ENCODE data around the gene PDCL2. TPM values are rescaled to one million over a fixed set of nuclear protein-coding genes. Genes with fewer than 3 reads are reported as not detected.

The PDCL2 gene
- total and polyA plus RNA-seq, 2 of the 13 experiments (the other 11 are each of a cell fraction or from before 2014, with no cell fraction given): not detected

DNA sequence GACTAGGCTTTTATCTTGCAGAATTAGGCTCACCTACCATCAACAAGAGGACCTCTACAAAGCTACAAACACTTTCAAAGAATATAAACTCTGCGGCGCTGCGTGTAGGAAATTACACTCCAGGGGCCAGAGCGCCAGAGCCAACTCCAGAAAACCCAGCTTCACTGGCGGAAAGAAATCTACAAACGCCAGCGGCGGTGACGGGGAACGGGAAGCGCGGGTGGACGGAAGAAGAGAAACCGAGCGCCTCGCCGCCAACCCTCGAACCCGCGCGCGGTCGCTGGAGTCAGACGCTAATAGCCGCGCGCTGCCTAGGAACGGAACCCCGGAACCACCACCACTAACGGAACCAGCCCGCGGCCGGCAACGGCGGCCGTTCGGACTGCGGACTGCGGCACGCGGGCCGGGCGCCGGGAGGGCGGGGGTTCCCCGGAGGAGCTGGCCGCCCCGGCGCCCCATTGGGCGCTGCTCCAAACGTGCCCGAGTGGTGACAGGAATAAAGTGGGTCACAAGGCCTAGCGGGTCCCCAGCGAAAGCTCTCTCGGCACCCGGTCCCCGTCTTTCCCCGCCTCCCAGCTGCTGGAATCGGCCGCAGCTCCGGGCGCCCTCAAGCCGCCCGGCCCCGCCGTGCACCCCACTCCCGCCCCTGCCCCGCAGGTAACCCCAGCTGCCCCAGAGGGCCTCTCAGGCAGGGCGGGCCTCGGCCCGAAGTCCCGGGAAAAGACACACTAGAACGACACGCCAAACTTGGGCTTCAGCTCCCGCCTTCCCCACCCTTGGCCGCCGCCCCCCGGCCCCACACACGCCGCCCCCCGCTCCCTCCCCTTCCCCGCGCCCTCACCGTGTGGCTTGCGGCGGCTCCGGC, 46.2 kb downstream of the PDCL2 start (continued):
- peak; percentile 25; the same call in 1 of the 2 replicates for TF ChIP-seq FOXJ3 (CRISPR knock-in tag; IDR thresholded peaks at IDR 0.05; ENCODE audit: borderline replicate concordance)
- TF ChIP-seq, protein P1, sequence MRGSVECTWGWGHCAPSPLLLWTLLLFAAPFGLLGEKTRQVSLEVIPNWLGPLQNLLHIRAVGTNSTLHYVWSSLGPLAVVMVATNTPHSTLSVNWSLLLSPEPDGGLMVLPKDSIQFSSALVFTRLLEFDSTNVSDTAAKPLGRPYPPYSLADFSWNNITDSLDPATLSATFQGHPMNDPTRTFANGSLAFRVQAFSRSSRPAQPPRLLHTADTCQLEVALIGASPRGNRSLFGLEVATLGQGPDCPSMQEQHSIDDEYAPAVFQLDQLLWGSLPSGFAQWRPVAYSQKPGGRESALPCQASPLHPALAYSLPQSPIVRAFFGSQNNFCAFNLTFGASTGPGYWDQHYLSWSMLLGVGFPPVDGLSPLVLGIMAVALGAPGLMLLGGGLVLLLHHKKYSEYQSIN (CRISPR knock-in tag; IDR thresholded peaks at IDR 0.05; ENCODE audit: borderline replicate concordance): no peak
- no peak for TF ChIP-seq ZNF296 (CRISPR knock-in tag; conservative IDR thresholded peaks at IDR 0.05)
- TF ChIP-seq SRY (CRISPR knock-in tag; IDR thresholded peaks at IDR 0.05): peak; percentile 47; the same call in 1 of the 2 replicates
- no peak for TF ChIP-seq CBX1 (IDR thresholded peaks at IDR 0.05; ENCODE audit: low read depth)
- TF ChIP-seq, protein P2, sequence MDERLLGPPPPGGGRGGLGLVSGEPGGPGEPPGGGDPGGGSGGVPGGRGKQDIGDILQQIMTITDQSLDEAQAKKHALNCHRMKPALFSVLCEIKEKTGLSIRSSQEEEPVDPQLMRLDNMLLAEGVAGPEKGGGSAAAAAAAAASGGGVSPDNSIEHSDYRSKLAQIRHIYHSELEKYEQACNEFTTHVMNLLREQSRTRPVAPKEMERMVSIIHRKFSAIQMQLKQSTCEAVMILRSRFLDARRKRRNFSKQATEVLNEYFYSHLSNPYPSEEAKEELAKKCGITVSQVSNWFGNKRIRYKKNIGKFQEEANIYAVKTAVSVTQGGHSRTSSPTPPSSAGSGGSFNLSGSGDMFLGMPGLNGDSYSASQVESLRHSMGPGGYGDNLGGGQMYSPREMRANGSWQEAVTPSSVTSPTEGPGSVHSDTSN (CRISPR knock-in tag; IDR thresholded peaks at IDR 0.05): no peak
- TF ChIP-seq ZNF547 (CRISPR knock-in tag; IDR thresholded peaks at IDR 0.05): peak; percentile 44; the same call in 1 of the 2 replicates
- peak; percentile 79 for TF ChIP-seq RBFOX2 (IDR thresholded peaks at IDR 0.05; ENCODE audit: low read depth, low read length)
- no peak for TF ChIP-seq ZNF570 (CRISPR knock-in tag; IDR thresholded peaks at IDR 0.05; ENCODE audit: borderline replicate concordance)
- no peak for TF ChIP-seq THRA (CRISPR knock-in tag; IDR thresholded peaks at IDR 0.05; ENCODE audit: borderline replicate concordance)
- peak; percentile 65; the same call in 1 of the 2 replicates for TF ChIP-seq PAX8 (CRISPR knock-in tag; IDR thresholded peaks at IDR 0.05; ENCODE audit: borderline replicate concordance)
- peak; percentile 74 for TF ChIP-seq XRCC5 (optimal IDR thresholded peaks at IDR 0.05; ENCODE audit: low read length)
- no peak for TF ChIP-seq ZBTB21 (CRISPR knock-in tag; IDR thresholded peaks at IDR 0.05)
- TF ChIP-seq ZSCAN31 (CRISPR knock-in tag; IDR thresholded peaks at IDR 0.05; ENCODE audit: low read depth): peak; percentile 71; the same call in 1 of the 2 replicates
- peak; percentile 67; the same call in 1 of the 2 replicates for TF ChIP-seq ZNF225 (CRISPR knock-in tag; IDR thresholded peaks at IDR 0.05)
- TF ChIP-seq, protein P3, sequence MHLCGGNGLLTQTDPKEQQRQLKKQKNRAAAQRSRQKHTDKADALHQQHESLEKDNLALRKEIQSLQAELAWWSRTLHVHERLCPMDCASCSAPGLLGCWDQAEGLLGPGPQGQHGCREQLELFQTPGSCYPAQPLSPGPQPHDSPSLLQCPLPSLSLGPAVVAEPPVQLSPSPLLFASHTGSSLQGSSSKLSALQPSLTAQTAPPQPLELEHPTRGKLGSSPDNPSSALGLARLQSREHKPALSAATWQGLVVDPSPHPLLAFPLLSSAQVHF (CRISPR knock-in tag; IDR thresholded peaks at IDR 0.05): no peak
- TF ChIP-seq ZNF761 (CRISPR knock-in tag; conservative IDR thresholded peaks at IDR 0.05): 0 out of 2 replicates have a peak, but pooled peaks have one; percentile 79
- no peak for TF ChIP-seq NFIC (IDR thresholded peaks at IDR 0.05; ENCODE audit: low read length)
- 0 out of 2 replicates have a peak, but pooled peaks have one; percentile 51 for TF ChIP-seq ZNF431 (CRISPR knock-in tag; IDR thresholded peaks at IDR 0.05; ENCODE audit: borderline replicate concordance, low read depth)
- no peak for TF ChIP-seq ZNF496 (CRISPR knock-in tag; IDR thresholded peaks at IDR 0.05; ENCODE audit: insufficient replicate concordance)
- TF ChIP-seq AGO2 (optimal IDR thresholded peaks at IDR 0.05; ENCODE audit: low read depth, low read length): peak; percentile 86
- peak; percentile 69 for TF ChIP-seq RFXAP (CRISPR knock-in tag; IDR thresholded peaks at IDR 0.05; ENCODE audit: borderline replicate concordance)
